Aorta (tissue), 5 donors: ENCODE data around the gene RBBP8NL. TPM values are rescaled to one million over a fixed set of nuclear protein-coding genes. Genes with fewer than 3 reads are reported as not detected.
"Not testable (repeated sequence)": the region's sequence is repeated elsewhere in the genome, so short reads cannot be mapped to it uniquely, and the experiment has no call there.

ENCODE experiments used
- ATAC-seq: fragments of 200-7000 bp; cut with Tn5 transposase; one replicate; pipeline ENCODE4 v1.9.1; 2022; ENCODE audit warnings: moderate library complexity; ENCODE audit not compliant: low FRiP score
- DNase-seq, 2 donors: peaks; one replicate each; pipeline ENCODE4 v3.0.0-alpha.2; 2020
- H3K27ac ChIP-seq, 2 donors: one replicate each; pipeline ENCODE4 v1.5.1; 2013; ENCODE audit warnings: low read length in 2 of 2, mild to moderate bottlenecking in 2 of 2, moderate library complexity in 2 of 2, control low read depth in 1 of 2, inconsistent platforms in 1 of 2, low read depth in 1 of 2
- H3K27me3 ChIP-seq, 2 donors: one replicate each; pipeline ENCODE4 v1.6.1; 2013; ENCODE audit warnings: control low read depth in 1 of 2, low read length in 1 of 2, mild to moderate bottlenecking in 1 of 2, moderate library complexity in 1 of 2; ENCODE audit not compliant: insufficient read depth in 2 of 2, control insufficient read depth in 1 of 2
- H3K36me3 ChIP-seq, 2 donors: one replicate each; pipeline ENCODE4 v1.6.1; 2013; ENCODE audit warnings: control low read depth in 1 of 2, low read length in 1 of 2, mild to moderate bottlenecking in 1 of 2; ENCODE audit not compliant: insufficient read depth in 2 of 2, control insufficient read depth in 1 of 2
- H3K4me1 ChIP-seq, 2 donors: one replicate each; pipeline ENCODE4 v1.6.1; 2013; ENCODE audit warnings: low read length in 2 of 2, control low read depth in 1 of 2, mild to moderate bottlenecking in 1 of 2, moderate library complexity in 1 of 2; ENCODE audit not compliant: insufficient read depth in 2 of 2, control insufficient read depth in 1 of 2
- H3K4me3 ChIP-seq, 2 donors: one replicate each; pipeline ENCODE4 v1.5.1; 2013; ENCODE audit warnings: low read length in 2 of 2, control low read depth in 1 of 2, mild to moderate bottlenecking in 1 of 2
- H3K9me3 ChIP-seq: one replicate; pipeline ENCODE4 v1.6.1; 2013; ENCODE audit warnings: mild to moderate bottlenecking, low read length; ENCODE audit not compliant: control insufficient read depth
- WGBS, 2 donors: extraction: QIAGEN DNeasy Blood & Tissue Kit; methylation state at CpG; one replicate each; pipeline ENCODE4 v1.1.7; 2013; 5-methylcytosine and 5-hydroxymethylcytosine counted together
- intact Hi-C, 2 donors: fragments of 100-400 bp; cut with DNase I; formaldehyde crosslinking; loops; one replicate each; pipeline versions ENCODE4 v1.14.2 to v1.15.0; 2022
- polyA plus RNA-seq, 2 donors: library from polyadenylated mRNA; stranded (reverse); fragments of 200-250 nt; gene quantifications; one replicate each; pipeline ENCODE4 v1.2.3, GENCODE V29; 2013
- total RNA-seq, 2 donors: library from RNA; stranded (reverse); fragmentation: NEBNext Ultra II Directional; extraction: Animal tissue kit (Norgen Biotek cat#: 25700); gene quantifications; one replicate each; pipeline ENCODE4 v1.2.1, GENCODE V29; 2021
- donor health status: healthy with polysubstance abuse.
- donor health status: Bipolar disorder and iron deficiency.
- donor health status: DM: no; HTN: no; CAD: no.
- donor health status: DM: no; HTN: no; CAD: no.
- donor health status: DM: yes; HTN: yes; CAD: no.

Gene RBBP8NL
- total and polyA plus RNA-seq, 4 donors = 1.6 TPM; not detected in 3

GRCh38 chr20:62381202-62381797 is 46.0 kb downstream of the RBBP8NL start:
- WGBS, 2 donors = 73 to 82% methylated on average over 16 of the region's 16 CpGs
- H3K4me3 ChIP-seq = no peak overlapping the region

GRCh38 chr20:62378215-62378614 is 49.1 kb downstream of the RBBP8NL start:
- Histone ChIP-seq H3K9me3 (no peaks in the 10 kb centered on the region), H3K27ac (no peak overlapping the region), H3K4me1 (no peaks in the 10 kb centered on the region), H3K4me3 (no peak overlapping the region), H3K27me3 (no peaks in the 10 kb centered on the region), H3K36me3 (no peaks in the 10 kb centered on the region)
- WGBS, 2 donors = 47 to 50% methylated on average over 19 to 22 of the region's 22 CpGs
- DNase-seq = no peak
- no peak for ATAC-seq
- intact Hi-C loops = loop anchor here in 1 of 2 donors (10.0 kb wide), 1 partner anchor 193 kb away; the partner anchor contains the start of gene MTG2

More at GRCh38 chr20:62381202-62381797, 46.0 kb downstream of the RBBP8NL start:
- H3K27ac ChIP-seq = no peak overlapping the region
- intact Hi-C loops = loop anchor here in 1 of 2 donors (5.0 kb wide), 1 partner anchor 39 kb away; no protein-coding TSS in a partner anchor
- no peaks in the 10 kb centered on the region for H3K27me3 ChIP-seq
- H3K4me1 ChIP-seq = no peaks in the 10 kb centered on the region
- no peaks in the 10 kb centered on the region for H3K9me3 ChIP-seq
- ATAC-seq (no peak), DNase-seq (no peak)
- H3K36me3 ChIP-seq = no peaks in the 10 kb centered on the region

GRCh38 chr20:62377615-62378178 is 49.6 kb downstream of the RBBP8NL start:
- peak; percentile 47 for ATAC-seq
- Histone ChIP-seq H3K27ac (no peak overlapping the region), H3K36me3 (no peaks in the 10 kb centered on the region), H3K27me3 (no peaks in the 10 kb centered on the region), H3K9me3 (no peaks in the 10 kb centered on the region), H3K4me3 (no peak overlapping the region), H3K4me1 (no peaks in the 10 kb centered on the region)
- DNase-seq = peak in 1 of 2 donors; percentile 89
- intact Hi-C loops = loop anchor here in 1 of 2 donors (2.0 to 10.0 kb wide), 2 partner anchors 25 to 193 kb away; partner anchors contain the start of gene MTG2
- 17 to 18% methylated on average over 11 to 15 of the region's 15 CpGs for WGBS, 2 donors

- 57 to 59% methylated on average over 17 of the region's 17 CpGs for WGBS, 2 donors
- ATAC-seq (no peak), DNase-seq (no peak)
- Histone ChIP-seq H3K9me3 (no peaks in the 10 kb centered on the region), H3K4me1 (no peaks in the 10 kb centered on the region), H3K27me3 (no peaks in the 10 kb centered on the region), H3K27ac (peak overlapping the region in 1 of 2 donors; percentile 46), H3K4me3 (no peak overlapping the region), H3K36me3 (no peaks in the 10 kb centered on the region)
- intact Hi-C loops = loop anchor here in 1 of 2 donors (2.0 to 10.0 kb wide), 2 partner anchors 24 to 192 kb away; partner anchors contain the start of gene MTG2
Measured at GRCh38 chr20:62377064-62377461, 50.3 kb downstream of the RBBP8NL start.

GRCh38 chr20:62376112-62377063 is 51.0 kb downstream of the RBBP8NL start:
- WGBS, 2 donors = 19 to 21% methylated on average over 25 to 26 of the region's 26 CpGs
- H3K9me3 ChIP-seq = no peaks in the 10 kb centered on the region
- H3K27ac ChIP-seq = peak overlapping the region in 1 of 2 donors; percentile 70
- no peaks in the 10 kb centered on the region for H3K27me3 ChIP-seq
- no peak overlapping the region for H3K4me3 ChIP-seq
- H3K4me1 ChIP-seq = no peaks in the 10 kb centered on the region
- H3K36me3 ChIP-seq = no peaks in the 10 kb centered on the region
- intact Hi-C loops = loop anchor here in 1 of 2 donors (2.0 to 10.0 kb wide), 2 partner anchors 24 to 192 kb away; partner anchors contain the start of gene MTG2
- peak; percentile 75 for ATAC-seq
- peak in 1 of 2 donors; percentile 80 for DNase-seq

- no peaks in the 10 kb centered on the region for H3K27me3 ChIP-seq
- H3K4me3 ChIP-seq = no peak overlapping the region
- H3K27ac ChIP-seq = no peak overlapping the region
- DNase-seq (no peak), ATAC-seq (no peak)
- H3K9me3 ChIP-seq = no peaks in the 10 kb centered on the region
- H3K36me3 ChIP-seq = no peaks in the 10 kb centered on the region
- 75 to 81% methylated on average over 24 of the region's 24 CpGs for WGBS, 2 donors
- no peaks in the 10 kb centered on the region for H3K4me1 ChIP-seq
- intact Hi-C loops = loop anchor here in 1 of 2 donors (10.0 kb wide), 1 partner anchor 190 kb away; the partner anchor contains the start of gene MTG2
Measured at GRCh38 chr20:62374331-62375152, 52.8 kb downstream of the RBBP8NL start.

- not testable (repeated sequence) for H3K27ac ChIP-seq, H3K27me3 ChIP-seq, H3K9me3 ChIP-seq, H3K4me3 ChIP-seq, DNase-seq, H3K36me3 ChIP-seq, H3K4me1 ChIP-seq, ATAC-seq
- intact Hi-C loops = loop anchor here in 1 of 2 donors (10.0 kb wide), 1 partner anchor 189 kb away; the partner anchor contains the start of gene MTG2
- WGBS, 2 donors = 90 to 91% methylated on average over 24 to 27 of the region's 40 CpGs
Measured at GRCh38 chr20:62373631-62374179, 53.6 kb downstream of the RBBP8NL start.
